Esophagus muscularis mucosa (tissue), 4 donors: ENCODE measurements around the gene MAMDC2. TPM values are rescaled to one million over a fixed set of nuclear protein-coding genes. Genes with fewer than 3 reads are reported as not detected.

Source experiments
- DNase-seq: peaks from one replicate; pipeline ENCODE4 v3.0.0-alpha.2; 2017; ENCODE audit errors: extremely low spot score
- H3K27ac ChIP-seq, 4 donors: fragments of 200-600 bp; sonication (generic); replicated peaks in 1 of 4; 1 replicate in 3 of 4; 2 replicates in 1 of 4; pipeline ENCODE4 v1.5.1; 2016 to 2019; ENCODE audit warnings: mild to moderate bottlenecking in 1 of 4
- H3K27me3 ChIP-seq, 4 donors: fragments of 200-600 bp; sonication (generic); one replicate each; pipeline versions ENCODE4 v1.5.1 to v1.6.0; 2016 to 2019
- H3K36me3 ChIP-seq, 4 donors: fragments of 200-600 bp; sonication (generic); one replicate each; pipeline ENCODE4 v1.5.1; 2016 to 2019
- H3K4me1 ChIP-seq, 4 donors: fragments of 200-600 bp; sonication (generic); one replicate each; pipeline ENCODE4 v1.5.1; 2016 to 2019
- H3K4me3 ChIP-seq, 4 donors: fragments of 200-600 bp; sonication (generic); 1 replicate in 2 of 4; 2 replicates in 2 of 4; pipeline ENCODE4 v1.5.1; 2016 to 2019; ENCODE audit warnings: mild to moderate bottlenecking in 4 of 4, moderate library complexity in 1 of 4
- H3K9me3 ChIP-seq, 4 donors: fragments of 200-600 bp; sonication (generic); 1 replicate in 3 of 4; 2 replicates in 1 of 4; pipeline ENCODE4 v1.5.1; 2016 to 2019
- EP300 ChIP-seq: sonication (generic); formaldehyde crosslinking; IDR thresholded peaks from one replicate; pipeline ENCODE4 v1.6.1; 2017; ENCODE audit warnings: antibody characterized with exemption
- POLR2A ChIP-seq: fragments of 450-650 bp; IDR thresholded peaks from one replicate; pipeline ENCODE4 v1.6.1; 2017; ENCODE audit warnings: antibody characterized with exemption, moderate library complexity, mild to moderate bottlenecking, low read depth
- POLR2AphosphoS5 ChIP-seq, 2 donors: sonication (generic); formaldehyde crosslinking; IDR thresholded peaks; one replicate each; pipeline ENCODE4 v1.6.1; 2017; ENCODE audit warnings: antibody characterized with exemption in 2 of 2
- WGBS: methylation state at CpG from one replicate; pipeline ENCODE4 v1.1.5; 2018; 5-methylcytosine and 5-hydroxymethylcytosine counted together
- intact Hi-C: fragments of 100-400 bp; cut with DNase I; formaldehyde crosslinking; loops from one replicate; pipeline ENCODE4 v1.15.1; 2023
- small RNA-seq, 3 donors: library from RNA; depleted of rRNA; stranded (forward); fragments of <200 nt; gene quantifications; one replicate each; pipeline ENCODE3, GENCODE V24; 2016
- total RNA-seq, 4 donors: library from RNA; depleted of rRNA; stranded (reverse); fragments of >200 nt; gene quantifications; one replicate each; pipeline versions ENCODE4 v1.1.0 to v1.2.1, GENCODE V29; 2016
- TF ChIP-seq, protein P1 (sequence below), 3 experiments: fragments of 200-600 bp in 2 of 3; fragments of 450-650 bp in 1 of 3; sonication (generic) in 2 of 3; IDR thresholded peaks; one replicate each; pipeline ENCODE4 v1.5.1; 2017 to 2019; ENCODE audit warnings: antibody characterized with exemption in 3 of 3, mild to moderate bottlenecking in 2 of 3, moderate library complexity in 1 of 3

Gene MAMDC2
- total RNA-seq, 4 donors from 2014 or later, result 115 to 147 (median 126) TPM

DNA sequence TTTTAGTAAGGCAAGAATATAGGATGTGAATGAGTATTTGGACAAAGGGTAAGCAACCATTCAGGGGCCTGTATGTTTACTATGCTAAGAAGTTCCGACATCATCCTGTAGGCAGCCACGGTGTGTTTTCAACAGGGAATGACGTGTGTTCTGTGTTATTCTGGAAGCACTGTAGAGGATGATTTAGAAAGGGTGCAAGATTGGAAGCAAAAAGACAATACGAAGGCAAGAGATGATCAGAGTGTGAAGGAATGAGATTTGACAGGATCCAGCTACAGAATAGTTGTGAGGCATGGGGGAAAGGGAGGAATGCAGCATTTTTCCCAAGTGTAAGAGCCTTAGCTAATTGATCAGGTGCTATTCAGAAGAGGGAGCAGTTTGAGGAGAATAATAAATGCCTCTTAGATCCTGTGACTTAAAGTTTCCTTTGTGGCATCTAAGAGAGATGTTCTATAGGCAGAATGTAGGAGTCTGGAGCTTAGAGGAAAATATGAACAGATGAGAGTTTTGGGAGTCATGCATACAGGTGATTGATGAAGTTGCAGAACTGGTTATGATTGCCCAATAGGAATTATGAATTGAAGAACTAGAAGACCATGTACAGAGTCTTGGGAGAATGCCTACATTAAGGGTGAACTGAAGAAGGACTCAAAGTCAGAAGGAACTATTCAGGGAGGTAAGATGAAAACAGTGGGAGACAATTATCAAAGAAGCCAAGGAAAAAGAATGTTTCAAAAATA is 217.7 kb downstream of the MAMDC2 start:
- intact Hi-C loops, result loop anchor here (5.0 kb wide), 1 partner anchor 341 kb away; no protein-coding TSS in a partner anchor
- H3K4me1 ChIP-seq, result peaks cover 42 to 68% (median 62%) of the 10 kb centered on the region in 4 donors
- H3K4me3 ChIP-seq, result no peak overlapping the region
- DNase-seq, result no peak
- H3K27me3 ChIP-seq, result no peaks in the 10 kb centered on the region
- no peak overlapping the region for H3K27ac ChIP-seq
- TF ChIP-seq EP300, result no peak
- TF ChIP-seq, protein P1, sequence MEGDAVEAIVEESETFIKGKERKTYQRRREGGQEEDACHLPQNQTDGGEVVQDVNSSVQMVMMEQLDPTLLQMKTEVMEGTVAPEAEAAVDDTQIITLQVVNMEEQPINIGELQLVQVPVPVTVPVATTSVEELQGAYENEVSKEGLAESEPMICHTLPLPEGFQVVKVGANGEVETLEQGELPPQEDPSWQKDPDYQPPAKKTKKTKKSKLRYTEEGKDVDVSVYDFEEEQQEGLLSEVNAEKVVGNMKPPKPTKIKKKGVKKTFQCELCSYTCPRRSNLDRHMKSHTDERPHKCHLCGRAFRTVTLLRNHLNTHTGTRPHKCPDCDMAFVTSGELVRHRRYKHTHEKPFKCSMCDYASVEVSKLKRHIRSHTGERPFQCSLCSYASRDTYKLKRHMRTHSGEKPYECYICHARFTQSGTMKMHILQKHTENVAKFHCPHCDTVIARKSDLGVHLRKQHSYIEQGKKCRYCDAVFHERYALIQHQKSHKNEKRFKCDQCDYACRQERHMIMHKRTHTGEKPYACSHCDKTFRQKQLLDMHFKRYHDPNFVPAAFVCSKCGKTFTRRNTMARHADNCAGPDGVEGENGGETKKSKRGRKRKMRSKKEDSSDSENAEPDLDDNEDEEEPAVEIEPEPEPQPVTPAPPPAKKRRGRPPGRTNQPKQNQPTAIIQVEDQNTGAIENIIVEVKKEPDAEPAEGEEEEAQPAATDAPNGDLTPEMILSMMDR (IDR thresholded peaks at IDR 0.05), result no peak
- TF ChIP-seq POLR2A, result no peak
- no peak for TF ChIP-seq POLR2AphosphoS5 (IDR thresholded peaks at IDR 0.05)
- 61% methylated on average over 4 of the region's 4 CpGs for WGBS
- H3K36me3 ChIP-seq, result peaks cover 10 to 29% (median 17%) of the 10 kb centered on the region in 4 donors
- no peaks in the 10 kb centered on the region for H3K9me3 ChIP-seq

DNA sequence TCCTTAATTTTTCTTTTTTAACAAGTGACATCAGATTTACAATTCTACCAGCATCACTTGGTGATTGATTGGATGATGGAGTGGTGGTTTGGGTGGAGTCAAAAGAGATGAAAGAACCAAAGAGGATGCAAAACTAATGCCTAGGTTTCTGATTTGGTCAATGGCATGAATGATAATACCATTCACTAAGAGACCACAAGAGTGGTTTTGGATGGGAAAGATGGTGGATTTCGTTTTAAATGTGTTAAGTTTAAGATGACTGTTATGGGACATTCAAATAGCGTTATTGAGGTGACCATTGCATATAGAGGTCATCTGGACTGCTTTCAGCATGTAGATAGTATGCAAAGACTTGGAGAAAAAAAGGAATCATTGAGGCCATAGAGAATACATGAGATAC is 218.7 kb downstream of the MAMDC2 start:
- DNase-seq, result no peak
- TF ChIP-seq, protein P1 (IDR thresholded peaks at IDR 0.05), result no peak
- TF ChIP-seq EP300 (no peak), POLR2AphosphoS5 (IDR thresholded peaks at IDR 0.05) (no peak), POLR2A (no peak)
- Histone ChIP-seq H3K4me1 (peaks cover 36 to 57% (median 51%) of the 10 kb centered on the region in 4 donors), H3K27ac (peak overlapping the region; percentile 47 to 72 (median 55)), H3K27me3 (no peaks in the 10 kb centered on the region), H3K4me3 (no peak overlapping the region), H3K36me3 (peaks cover 10 to 33% (median 22%) of the 10 kb centered on the region in 4 donors), H3K9me3 (no peaks in the 10 kb centered on the region)
- intact Hi-C loops, result loop anchor here (5.0 kb wide), 1 partner anchor 340 kb away; no protein-coding TSS in a partner anchor
- WGBS, result 94% methylated on average over 2 of the region's 2 CpGs

DNA sequence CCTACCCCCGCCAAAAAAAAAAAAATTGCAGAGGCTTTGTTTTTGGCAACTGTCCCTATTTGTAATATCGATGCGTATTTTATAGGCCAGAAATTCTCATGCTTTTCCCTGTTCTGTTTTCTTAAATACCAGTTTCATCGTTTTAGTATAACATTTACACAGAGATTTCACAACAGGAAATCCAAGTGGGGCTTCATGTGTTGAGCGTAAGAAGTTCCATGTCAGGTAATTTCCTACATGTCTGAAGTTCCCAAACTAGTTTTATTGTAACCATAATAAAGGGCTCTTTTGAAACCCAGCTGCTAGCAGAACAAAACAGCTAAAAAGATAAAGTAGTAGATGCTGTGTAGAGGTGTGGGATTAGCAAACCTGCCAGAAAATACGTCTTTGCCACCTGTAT is 219.3 kb downstream of the MAMDC2 start:
- H3K4me1 ChIP-seq, result peaks cover 31 to 51% (median 46%) of the 10 kb centered on the region in 4 donors
- no peak for DNase-seq
- no peak overlapping the region for H3K4me3 ChIP-seq
- intact Hi-C loops, result loop anchor here (5.0 kb wide), 1 partner anchor 339 kb away; no protein-coding TSS in a partner anchor
- no peak for TF ChIP-seq POLR2AphosphoS5 (IDR thresholded peaks at IDR 0.05)
- TF ChIP-seq, protein P1 (IDR thresholded peaks at IDR 0.05), result no peak
- no peak for TF ChIP-seq EP300
- TF ChIP-seq POLR2A, result no peak
- peaks cover 10 to 34% (median 22%) of the 10 kb centered on the region in 4 donors for H3K36me3 ChIP-seq
- peak overlapping the region; percentile 47 to 72 (median 55) for H3K27ac ChIP-seq
- no peaks in the 10 kb centered on the region for H3K9me3 ChIP-seq
- WGBS, result 22% methylated on average over 6 of the region's 6 CpGs
- no peaks in the 10 kb centered on the region for H3K27me3 ChIP-seq

DNA sequence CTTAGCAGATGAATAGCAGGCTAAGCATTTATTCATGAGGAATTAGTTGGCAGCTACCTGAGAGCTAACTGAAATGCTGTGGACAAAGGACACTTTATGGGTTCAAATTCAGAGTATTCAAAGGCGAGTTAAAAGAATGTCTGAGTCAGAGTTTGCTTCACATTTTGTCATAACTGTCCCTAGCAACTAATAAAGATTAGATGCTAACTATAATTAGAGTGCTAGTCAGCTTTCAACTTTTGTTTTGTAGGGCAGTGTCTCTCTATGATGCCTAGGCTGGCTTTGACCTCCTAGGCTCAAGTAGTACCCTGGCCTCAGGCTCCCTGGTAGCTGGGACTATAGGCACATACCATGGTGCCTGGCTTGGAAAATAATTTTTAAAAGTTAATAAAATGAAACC is 219.8 kb downstream of the MAMDC2 start:
- Histone ChIP-seq H3K36me3 (peaks cover 10 to 39% (median 23%) of the 10 kb centered on the region in 4 donors), H3K4me1 (peaks cover 31 to 46% (median 43%) of the 10 kb centered on the region in 4 donors), H3K4me3 (no peak overlapping the region), H3K9me3 (no peaks in the 10 kb centered on the region), H3K27ac (peak overlapping the region; percentile 47 to 72 (median 55)), H3K27me3 (no peaks in the 10 kb centered on the region)
- intact Hi-C loops, result loop anchor here (5.0 kb wide), 1 partner anchor 339 kb away; no protein-coding TSS in a partner anchor
- WGBS, result 31% methylated on average over 1 of the region's 1 CpG
- no peak for TF ChIP-seq POLR2AphosphoS5 (IDR thresholded peaks at IDR 0.05)
- TF ChIP-seq, protein P1 (IDR thresholded peaks at IDR 0.05), result no peak
- no peak for TF ChIP-seq EP300
- no peak for TF ChIP-seq POLR2A
- no peak for DNase-seq

Small RNA genes within 50 kb of the gene (small RNA-seq; reads per million reads assigned to genes)
- gene RNU2-5P, result 0 to 0.50 (median 0.37) reads per million in 3 donors

Other genes starting within 250 kb of the MAMDC2 start
- gene CFAP95, start 223.0 kb upstream of the MAMDC2 start, total RNA-seq, result not detected
- gene SMC5, start 215.1 kb downstream of the MAMDC2 start, total RNA-seq, result 10 to 100 TPM; 17.2 to 27.4 (median 17.8) TPM